Common myeloid progenitor, CD34-positive (primary cell): ENCODE results near the gene KAZN.

Experiments used
- CTCF ChIA-PET: fragments of 350-600 bp; sonication (Branson Sonifier 250); formaldehyde crosslinking; loops from one replicate; lab custom pipeline; 2021; ENCODE audit warnings: antibody characterized with exemption; lab: Charles Lee
- POLR2A ChIA-PET: fragments of 350-600 bp; sonication (Branson Sonifier 250); formaldehyde crosslinking; loops from one replicate; lab custom pipeline; 2021; ENCODE audit warnings: antibody characterized with exemption; lab: Charles Lee
- DNase-seq, 3 donors: peaks; one replicate each; pipeline versions ENCODE4 v3.0.0 to v3.0.0-alpha.2; 2013
- H3K27ac ChIP-seq, 2 experiments: 1 replicate in 1 of 2; 2 replicates in 1 of 2; pipeline ENCODE4 v1.7.0; 2013; ENCODE audit warnings: inconsistent platforms in 2 of 2, low read length in 2 of 2, mild to moderate bottlenecking in 2 of 2, low read depth in 1 of 2, moderate library complexity in 1 of 2; ENCODE audit not compliant: severe bottlenecking in 2 of 2, insufficient read depth in 1 of 2, poor library complexity in 1 of 2
- H3K27me3 ChIP-seq, 5 experiments: replicated peaks in 2 of 5; 1 replicate in 3 of 5; 2 replicates in 2 of 5; pipeline versions ENCODE4 v1.6.1 to v1.7.0; 2013; ENCODE audit warnings: low read length in 4 of 5, mild to moderate bottlenecking in 2 of 5, moderate library complexity in 2 of 5, inconsistent platforms in 1 of 5; ENCODE audit not compliant: insufficient read depth in 5 of 5, control insufficient read depth in 4 of 5
- H3K36me3 ChIP-seq, 4 experiments: 1 replicate in 2 of 4; 2 replicates in 2 of 4; pipeline versions ENCODE4 v1.6.1 to v1.7.0; 2013; ENCODE audit warnings: low read length in 3 of 4, control low read depth in 1 of 4, mild to moderate bottlenecking in 1 of 4; ENCODE audit not compliant: control insufficient read depth in 4 of 4, insufficient read depth in 4 of 4
- H3K4me1 ChIP-seq, 4 experiments: 1 replicate in 3 of 4; 2 replicates in 1 of 4; pipeline versions ENCODE4 v1.6.1 to v1.7.1; 2013; ENCODE audit warnings: low read length in 3 of 4, mild to moderate bottlenecking in 3 of 4, control low read depth in 1 of 4, inconsistent platforms in 1 of 4, moderate library complexity in 1 of 4; ENCODE audit not compliant: control insufficient read depth in 4 of 4, insufficient read depth in 4 of 4; ENCODE audit errors: control extremely low read depth in 1 of 4
- H3K4me3 ChIP-seq, 7 experiments: 1 replicate in 4 of 7; 2 replicates in 3 of 7; pipeline versions ENCODE4 v1.5.1 to v1.7.0; 2013; ENCODE audit warnings: mild to moderate bottlenecking in 7 of 7, low read length in 6 of 7, moderate library complexity in 6 of 7, inconsistent platforms in 2 of 7, low read depth in 2 of 7, control low read depth in 1 of 7; ENCODE audit not compliant: insufficient read depth in 4 of 7, control insufficient read depth in 1 of 7; ENCODE audit errors: extremely low read depth in 1 of 7
- H3K9me3 ChIP-seq, 5 experiments: 1 replicate in 4 of 5; 2 replicates in 1 of 5; pipeline versions ENCODE4 v1.6.1 to v1.7.1; 2013; ENCODE audit warnings: low read length in 4 of 5, mild to moderate bottlenecking in 2 of 5, inconsistent platforms in 1 of 5, low read depth in 1 of 5, moderate library complexity in 1 of 5; ENCODE audit not compliant: control insufficient read depth in 4 of 5, insufficient read depth in 2 of 5; ENCODE audit errors: control extremely low read depth in 1 of 5
- WGBS: methylation state at CpG from one replicate; pipeline ENCODE4 v1.1.5; 2013; ENCODE audit not compliant: insufficient coverage; 5-methylcytosine and 5-hydroxymethylcytosine counted together

Gene KAZN

DNA sequence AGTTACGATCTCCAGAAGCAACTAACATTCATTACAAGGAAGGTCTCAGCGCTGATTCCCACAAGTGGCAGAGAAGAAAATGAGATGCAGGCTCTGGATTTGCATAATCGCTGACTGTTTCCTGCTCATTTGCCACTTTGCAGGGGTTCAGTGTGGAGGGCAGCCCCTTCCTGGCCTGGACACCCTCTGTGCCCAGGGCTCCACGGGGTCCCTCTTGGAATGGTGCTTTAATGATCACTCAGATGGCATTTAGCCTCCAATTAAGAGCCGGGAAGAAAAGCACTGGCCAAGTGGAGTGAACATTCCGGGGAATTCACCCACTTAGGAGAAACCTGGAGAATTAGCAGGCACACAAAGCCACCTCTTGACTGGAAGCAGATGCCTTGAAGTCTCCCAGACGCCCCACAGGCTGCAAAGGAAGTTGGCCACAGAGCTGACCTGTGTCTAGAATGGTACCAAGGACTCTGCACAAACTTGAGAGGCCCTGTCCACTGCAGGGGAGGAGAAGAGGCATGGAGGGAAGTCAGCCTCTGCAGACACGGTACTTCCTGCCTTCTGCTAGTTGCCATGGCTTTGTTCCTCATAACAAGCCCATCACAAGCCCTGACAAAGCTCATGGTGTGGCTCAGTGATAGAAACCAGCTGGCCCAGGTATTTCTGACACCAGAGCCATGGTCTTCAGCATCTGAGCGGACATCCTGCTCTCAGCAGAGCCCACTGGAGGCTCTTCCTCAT, 157.2 kb downstream of the KAZN start:
- POLR2A ChIA-PET: no interaction called here

GRCh38 chr1:14756589-14757285, 158.3 kb downstream of the KAZN start:
- Histone ChIP-seq H3K27ac (peak overlapping the region in 1 of 2 experiments; percentile 18), H3K9me3 (peaks cover 0 to 4% (median 0%) of the 10 kb centered on the region in 5 experiments), H3K4me1 (peaks cover 3 to 30% (median 26%) of the 10 kb centered on the region in 4 experiments), H3K27me3 (no peaks in the 10 kb centered on the region), H3K36me3 (no peaks in the 10 kb centered on the region), H3K4me3 (no peak overlapping the region)
- DNase-seq: no peak
- 93% methylated on average over 6 of the region's 6 CpGs for WGBS
- POLR2A ChIA-PET: no interaction called here
- CTCF ChIA-PET: interaction anchor here (1.0 to 1.4 kb wide), 2 partner anchors 10 to 12 kb away, joined by 4 read pairs; no protein-coding TSS in a partner anchor

More for the DNA sequence above, 157.2 kb downstream of the KAZN start:
- CTCF ChIA-PET: interaction anchor here (0.8 kb wide), 1 partner anchor 22 kb away, joined by 3 read pairs; no protein-coding TSS in a partner anchor
- 83% methylated on average over 9 of the region's 9 CpGs for WGBS
- no peaks in the 10 kb centered on the region for H3K27me3 ChIP-seq
- peaks cover 0 to 4% (median 0%) of the 10 kb centered on the region in 5 experiments for H3K9me3 ChIP-seq
- H3K4me3 ChIP-seq: peak overlapping the region in 2 of 7 experiments; percentile 2 to 14
- peak overlapping the region in 1 of 2 experiments; percentile 18 for H3K27ac ChIP-seq
- DNase-seq: peak; percentile 46 to 90 (median 88)
- no peaks in the 10 kb centered on the region for H3K36me3 ChIP-seq
- H3K4me1 ChIP-seq: peaks cover 3 to 20% (median 15%) of the 10 kb centered on the region in 4 experiments

DNA sequence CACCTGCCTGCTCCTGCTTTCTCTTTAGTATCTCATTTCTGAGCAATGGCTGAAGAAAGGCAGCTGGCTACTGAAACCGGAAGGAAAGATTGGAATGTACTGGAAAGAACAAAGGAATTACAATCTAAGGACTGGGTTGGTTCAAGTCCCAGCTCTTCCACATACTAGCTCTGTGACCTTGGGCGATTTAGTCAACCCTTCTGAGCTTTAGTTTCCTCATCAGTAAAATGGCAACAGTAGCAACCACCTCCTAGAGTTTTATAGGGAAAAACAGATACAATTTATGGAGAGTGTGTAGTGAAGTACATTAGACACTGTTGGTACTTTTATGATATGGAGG, 158.8 kb downstream of the KAZN start:
- WGBS: 100% methylated on average over 1 of the region's 2 CpGs
- Histone ChIP-seq H3K4me1 (peaks cover 3 to 35% (median 31%) of the 10 kb centered on the region in 4 experiments), H3K4me3 (no peak overlapping the region), H3K36me3 (no peaks in the 10 kb centered on the region), H3K9me3 (peaks cover 0 to 4% (median 0%) of the 10 kb centered on the region in 5 experiments), H3K27ac (no peak overlapping the region), H3K27me3 (no peaks in the 10 kb centered on the region)
- CTCF ChIA-PET: interaction anchor here (1.0 to 2.2 kb wide), 3 partner anchors 10 to 24 kb away, joined by 4 to 6 read pairs (median 4); no protein-coding TSS in a partner anchor
- DNase-seq: no peak
- POLR2A ChIA-PET: no interaction called here

- no peak for DNase-seq
- ChIA-PET CTCF (interaction anchor here (1.0 to 2.2 kb wide), 3 partner anchors 18 to 26 kb away, joined by 3 to 7 read pairs (median 6); no protein-coding TSS in a partner anchor), POLR2A (no interaction called here)
- WGBS: 97% methylated on average over 13 of the region's 15 CpGs
- H3K36me3 ChIP-seq: no peaks in the 10 kb centered on the region
- H3K9me3 ChIP-seq: no peaks in the 10 kb centered on the region
- H3K27me3 ChIP-seq: no peaks in the 10 kb centered on the region
- no peak overlapping the region for H3K4me3 ChIP-seq
- H3K27ac ChIP-seq: no peak overlapping the region
- peaks cover 3 to 42% (median 37%) of the 10 kb centered on the region in 4 experiments for H3K4me1 ChIP-seq
Measured at GRCh38 chr1:14759042-14759818, 160.7 kb downstream of the KAZN start.

GRCh38 chr1:14759843-14760242, 161.4 kb downstream of the KAZN start:
- H3K27me3 ChIP-seq: no peaks in the 10 kb centered on the region
- no peaks in the 10 kb centered on the region for H3K9me3 ChIP-seq
- peaks cover 3 to 42% (median 37%) of the 10 kb centered on the region in 4 experiments for H3K4me1 ChIP-seq
- ChIA-PET POLR2A (no interaction called here), CTCF (interaction anchor here (1.7 kb wide), 1 partner anchor 20 kb away, joined by 7 read pairs; no protein-coding TSS in a partner anchor)
- 97% methylated on average over 6 of the region's 7 CpGs for WGBS
- H3K4me3 ChIP-seq: no peak overlapping the region
- H3K27ac ChIP-seq: no peak overlapping the region
- DNase-seq: no peak
- H3K36me3 ChIP-seq: no peaks in the 10 kb centered on the region

DNA sequence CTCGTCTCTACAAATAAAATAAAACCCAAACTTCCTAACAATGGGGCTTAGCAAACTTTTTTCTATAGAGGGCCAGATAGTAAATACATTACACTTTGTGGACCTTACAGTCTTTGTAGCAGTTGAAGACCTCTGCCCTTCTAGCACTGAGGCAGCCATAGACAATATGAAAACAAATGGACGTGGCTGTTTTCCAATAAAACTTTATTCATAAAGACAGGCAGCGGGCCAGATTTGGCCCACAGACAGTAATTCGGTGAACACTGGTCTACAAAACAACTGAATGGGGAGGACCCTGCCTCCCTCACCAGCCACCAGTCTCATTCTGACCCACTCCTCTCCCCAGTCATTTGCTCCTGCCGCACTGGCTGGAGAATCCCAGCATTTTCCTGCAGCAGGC, 162.3 kb downstream of the KAZN start:
- Histone ChIP-seq H3K36me3 (no peaks in the 10 kb centered on the region), H3K4me3 (no peak overlapping the region), H3K27ac (no peak overlapping the region), H3K27me3 (no peaks in the 10 kb centered on the region), H3K9me3 (peaks cover 0 to 6% (median 0%) of the 10 kb centered on the region in 5 experiments), H3K4me1 (peaks cover 0 to 33% (median 30%) of the 10 kb centered on the region in 4 experiments)
- ChIA-PET POLR2A (no interaction called here), CTCF (no interaction called here)
- no peak for DNase-seq
- WGBS: 91% methylated on average over 4 of the region's 5 CpGs
